ENCODE measurements around the gene B4GALT5. TPM values are rescaled to one million over a fixed set of nuclear protein-coding genes. Genes with fewer than 3 reads are reported as not detected.

The B4GALT5 gene
- polyA plus RNA-seq, 2 of the 4 experiments (the other 2 are of a cell fraction), result 84.0 to 88.7 TPM

- WGBS (ENCODE audit: missing lambda C conversion rate), result 29% methylated on average over 6 of the region's 6 CpGs
- peak; percentile 53 to 66 for DNase-seq (ENCODE audit: low read depth in 1 of 2, low spot score in 1 of 2)
Observed at GRCh38 chr20:49676581-49677291, 36.9 kb downstream of the B4GALT5 start.

DNA sequence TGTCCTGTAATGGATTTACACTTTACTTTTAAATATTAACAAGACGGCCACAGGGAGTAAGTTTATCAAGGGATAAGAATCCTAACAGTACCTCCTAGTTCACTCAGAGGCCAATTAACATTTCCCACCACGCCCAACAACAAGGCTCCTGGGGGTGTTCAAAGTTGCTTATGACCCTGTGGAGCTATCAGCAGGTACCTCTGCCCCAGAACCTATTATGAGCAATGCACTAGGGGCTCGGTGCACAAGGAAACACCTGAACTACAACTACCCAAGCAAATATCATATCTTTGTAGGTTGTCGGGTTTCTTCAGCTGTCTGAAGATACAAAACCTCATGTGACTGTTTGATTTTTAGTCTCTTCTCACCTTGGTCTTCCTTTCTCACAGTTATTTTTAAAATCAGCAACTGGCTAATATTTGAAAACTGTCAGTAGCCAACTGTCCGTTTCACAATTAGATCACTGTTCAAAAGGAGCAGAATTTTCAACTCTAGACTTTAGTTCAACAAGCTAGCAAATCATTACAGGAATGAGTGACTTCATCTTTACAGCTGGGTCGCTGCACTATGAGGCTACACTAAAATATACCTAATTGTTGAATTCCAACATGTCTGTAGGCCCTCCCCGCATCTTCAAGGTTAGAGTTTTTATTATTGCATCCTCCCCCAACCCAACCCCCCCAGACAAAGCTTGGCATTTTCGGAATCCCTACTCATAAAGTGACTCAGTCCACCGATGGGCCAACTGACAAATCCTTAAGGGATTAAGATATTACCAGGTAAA, 38.1 kb downstream of the B4GALT5 start:
- CTCF ChIA-PET, result interaction anchor here (0.6 to 2.3 kb wide), 21 partner anchors 8 to 192 kb away, joined by 3 to 14 read pairs (median 4); partner anchors contain the start of gene KCNB1
- peak overlapping the region; percentile 96 to 97 for H3K27ac ChIP-seq
- FAIRE-seq (no peak), ATAC-seq (peak; percentile 26 to 44; a peak in 5 of 6 replicates), DNase-seq (ENCODE audit: low read depth in 1 of 2, low spot score in 1 of 2) (peak; percentile 41 to 86)
- no peaks in the 10 kb centered on the region for H3K9me3 ChIP-seq
- peak overlapping the region; percentile 27; the same call in 2 of the 3 replicates for H3K4me3 ChIP-seq
- WGBS (ENCODE audit: missing lambda C conversion rate), result under 1% methylated on average over 9 of the region's 9 CpGs
- peak overlapping the region; percentile 97 for H3K4me2 ChIP-seq
- TF ChIP-seq RFX5 (IDR thresholded peaks at IDR 0.05) (no peak), JUN (IDR thresholded peaks at IDR 0.05) (peak; percentile 16 to 39; a peak in 2 of 5 replicates), HOXA7 (CRISPR knock-in tag; IDR thresholded peaks at IDR 0.05) (no peak), EP300 (IDR thresholded peaks at IDR 0.05) (0 out of 5 replicates have a peak, but pooled peaks of 1 of the 2 experiments have one; percentile 47), CEBPB (IDR thresholded peaks at IDR 0.05) (peak in 1 of 2 experiments; percentile 79; a peak in 3 of 4 replicates), NPAS2 (CRISPR knock-in tag; IDR thresholded peaks at IDR 0.05; ENCODE audit: borderline replicate concordance) (no peak), FOSL2 (IDR thresholded peaks at IDR 0.05) (peak; percentile 47), FOSL2 (CRISPR knock-in tag; IDR thresholded peaks at IDR 0.05) (peak; percentile 52), HOXB5 (CRISPR knock-in tag; IDR thresholded peaks at IDR 0.05) (no peak), JUNB (IDR thresholded peaks at IDR 0.05) (peak; percentile 74), GATA3 (IDR thresholded peaks at IDR 0.05; ENCODE audit: borderline replicate concordance) (peak; percentile 72; the same call in 1 of the 2 replicates)
- TF ChIP-seq, protein P1, sequence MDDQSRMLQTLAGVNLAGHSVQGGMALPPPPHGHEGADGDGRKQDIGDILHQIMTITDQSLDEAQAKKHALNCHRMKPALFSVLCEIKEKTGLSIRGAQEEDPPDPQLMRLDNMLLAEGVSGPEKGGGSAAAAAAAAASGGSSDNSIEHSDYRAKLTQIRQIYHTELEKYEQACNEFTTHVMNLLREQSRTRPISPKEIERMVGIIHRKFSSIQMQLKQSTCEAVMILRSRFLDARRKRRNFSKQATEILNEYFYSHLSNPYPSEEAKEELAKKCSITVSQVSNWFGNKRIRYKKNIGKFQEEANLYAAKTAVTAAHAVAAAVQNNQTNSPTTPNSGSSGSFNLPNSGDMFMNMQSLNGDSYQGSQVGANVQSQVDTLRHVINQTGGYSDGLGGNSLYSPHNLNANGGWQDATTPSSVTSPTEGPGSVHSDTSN (IDR thresholded peaks at IDR 0.05), result 0 out of 2 replicates have a peak, but pooled peaks have one; percentile 17
- TF ChIP-seq, protein P2, sequence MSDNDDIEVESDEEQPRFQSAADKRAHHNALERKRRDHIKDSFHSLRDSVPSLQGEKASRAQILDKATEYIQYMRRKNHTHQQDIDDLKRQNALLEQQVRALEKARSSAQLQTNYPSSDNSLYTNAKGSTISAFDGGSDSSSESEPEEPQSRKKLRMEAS (IDR thresholded peaks at IDR 0.05), result peak; percentile 31; the same call in 1 of the 2 replicates
- peaks cover 97% of the 10 kb centered on the region for H3K4me1 ChIP-seq
- POLR2A ChIA-PET, result interaction anchor here (0.6 to 1.9 kb wide), 8 partner anchors 10 to 137 kb away, joined by 4 to 8 read pairs (median 5); partner anchors contain the start of gene SLC9A8

More at GRCh38 chr20:49676581-49677291, 36.9 kb downstream of the B4GALT5 start:
- TF ChIP-seq REST (IDR thresholded peaks at IDR 0.05) (no peak), RNF2 (IDR thresholded peaks at IDR 0.05; ENCODE audit: borderline replicate concordance, low read depth) (no peak), RARB (CRISPR knock-in tag; IDR thresholded peaks at IDR 0.05) (no peak), BHLHE40 (IDR thresholded peaks at IDR 0.05; ENCODE audit: low read depth, low read length) (no peak), FOSL2 (IDR thresholded peaks at IDR 0.05) (peak; percentile 68), FOSL2 (CRISPR knock-in tag; IDR thresholded peaks at IDR 0.05) (peak; percentile 97), NFE2L2 (conservative IDR thresholded peaks at IDR 0.05; ENCODE audit: low read length) (peak; percentile 95), KDM5A (IDR thresholded peaks at IDR 0.05) (no peak), FOXS1 (CRISPR knock-in tag; IDR thresholded peaks at IDR 0.05) (0 out of 2 replicates have a peak, but pooled peaks have one; percentile 44), MAFK (IDR thresholded peaks at IDR 0.05; ENCODE audit: partially characterized antibody) (peak; percentile 99), JUNB (IDR thresholded peaks at IDR 0.05) (0 out of 2 replicates have a peak, but pooled peaks have one; percentile 31)
- Histone ChIP-seq H3K4me2 (peak overlapping the region; percentile 97), H3K27ac (peak overlapping the region; percentile 96 to 97), H3K9me3 (no peaks in the 10 kb centered on the region), H3K4me3 (peak overlapping the region; percentile 13; the same call in 1 of the 3 replicates), H3K4me1 (peaks cover 97% of the 10 kb centered on the region)
- POLR2A ChIA-PET, result interaction anchor here (0.5 to 1.9 kb wide), 3 partner anchors 12 to 136 kb away, joined by 3 to 8 read pairs (median 5); partner anchors contain the start of gene SLC9A8
- ATAC-seq (peak in 1 of 2 experiments; percentile 12; a peak in 2 of 6 replicates), FAIRE-seq (no peak)
- CTCF ChIA-PET, result interaction anchor here (1.1 to 3.5 kb wide), 8 partner anchors 7 to 169 kb away, joined by 3 to 16 read pairs (median 10); no protein-coding TSS in a partner anchor

All from A549 (cell line).